OCI-M2 (cell line): Measurements from ENCODE around the gene CASP2.

ENCODE experiments used
- DNase-seq: peaks from one replicate; lab custom pipeline; 2025; ENCODE audit not compliant: unreplicated experiment; lab: John Stamatoyannopoulos, UW

Gene CASP2

DNA sequence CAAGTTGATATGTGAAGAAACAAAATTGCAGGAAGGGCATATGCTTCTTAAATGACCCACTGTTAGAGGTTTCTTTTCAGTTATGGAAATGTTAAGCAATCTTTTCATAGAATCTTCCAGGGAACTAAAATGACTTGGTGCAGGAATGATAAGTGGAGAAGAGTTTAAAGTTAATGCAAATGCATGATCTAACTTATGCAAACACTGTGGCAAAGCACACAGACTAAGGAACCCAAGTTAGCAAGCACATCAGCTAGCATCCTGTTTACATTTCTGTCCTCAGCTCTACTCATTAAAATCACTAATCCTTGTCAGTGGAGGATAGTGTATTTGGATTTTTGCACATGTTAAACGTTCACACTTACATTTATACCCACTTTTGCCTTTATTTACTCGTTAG is 37.1 kb downstream of the CASP2 start:
- DNase-seq, result no peak

DNA sequence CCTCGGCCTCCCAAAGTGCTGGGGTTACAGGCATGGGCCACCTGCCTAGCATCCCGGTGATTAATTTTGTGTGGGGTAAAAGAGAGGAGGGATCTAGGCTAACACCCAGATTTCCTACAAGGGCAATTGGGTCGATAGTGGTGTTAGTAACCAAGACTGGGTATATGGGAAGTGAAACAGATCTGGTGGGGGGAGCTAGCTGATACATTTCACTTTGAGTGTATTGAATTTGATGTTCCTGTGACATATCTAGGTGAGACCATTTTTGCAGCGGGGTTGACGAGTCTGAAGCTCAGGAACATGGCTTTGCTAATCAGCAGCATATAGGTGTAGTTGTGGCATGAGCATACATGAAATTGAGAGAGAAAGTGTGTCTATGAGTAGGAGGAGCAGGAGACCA is 39.8 kb downstream of the CASP2 start:
- no peak for DNase-seq

DNA sequence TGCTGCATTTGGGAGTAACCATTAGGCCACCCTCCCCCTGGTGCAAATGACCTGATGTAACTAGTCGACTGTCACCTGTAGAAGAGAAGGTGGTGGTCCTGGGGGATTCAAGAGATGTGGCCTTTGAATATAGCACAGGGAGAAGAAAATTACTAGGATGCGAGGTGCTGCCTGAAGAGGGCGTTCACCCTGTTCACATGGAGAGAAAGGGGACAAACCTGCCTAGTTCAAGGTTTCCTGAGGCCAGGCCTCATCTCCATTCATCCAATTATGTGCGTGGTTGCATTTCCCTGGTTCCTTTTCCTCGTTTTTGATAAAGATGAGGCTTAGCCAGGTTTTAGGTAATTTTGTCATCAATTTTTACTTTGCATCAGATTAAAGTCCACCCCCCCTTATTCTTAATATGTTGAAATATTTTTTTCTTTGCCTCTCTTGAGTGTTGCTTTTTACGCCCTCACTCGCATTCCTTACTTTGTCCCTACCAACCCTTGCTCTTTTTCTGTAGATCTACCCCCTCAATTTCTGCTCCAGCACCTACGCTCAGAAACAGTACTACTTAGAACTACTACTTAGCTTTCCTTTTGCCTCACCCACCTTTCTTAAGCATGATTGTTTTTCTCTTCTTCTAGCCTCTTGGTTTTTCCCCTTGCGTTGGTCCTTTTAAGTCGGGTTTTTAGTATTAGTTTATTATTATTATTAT is 41.5 kb downstream of the CASP2 start:
- no peak for DNase-seq

DNA sequence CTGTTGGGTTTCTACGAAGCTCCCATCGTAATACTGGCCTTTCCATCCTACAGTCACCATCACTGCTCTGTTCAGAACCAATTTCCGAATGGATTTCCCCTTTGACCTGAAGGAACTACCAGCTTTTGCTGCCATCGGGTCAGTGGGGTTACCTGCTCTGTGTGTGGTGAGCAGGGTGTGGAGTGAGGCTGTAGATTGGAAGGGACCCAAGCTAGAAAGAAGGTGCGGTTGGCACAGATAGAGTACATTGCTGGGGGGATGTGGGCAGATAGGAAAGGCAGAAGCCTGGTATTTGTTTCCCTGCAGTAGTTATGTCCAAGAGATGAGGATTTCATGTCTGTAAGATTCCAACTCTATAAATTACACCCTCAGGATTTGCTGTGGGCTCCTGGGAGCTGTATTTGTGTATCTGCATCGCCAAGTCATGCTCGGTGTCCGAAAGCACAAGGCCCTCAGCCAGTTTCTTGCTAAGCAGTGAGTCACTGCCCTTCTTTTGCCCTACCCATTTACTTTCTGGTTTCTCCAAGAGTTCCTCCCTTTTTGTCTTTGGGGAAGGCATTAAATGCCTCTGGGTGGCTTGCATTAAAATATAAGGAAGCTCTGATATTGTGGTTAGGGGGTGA is 43.1 kb downstream of the CASP2 start:
- DNase-seq, result no peak

DNA sequence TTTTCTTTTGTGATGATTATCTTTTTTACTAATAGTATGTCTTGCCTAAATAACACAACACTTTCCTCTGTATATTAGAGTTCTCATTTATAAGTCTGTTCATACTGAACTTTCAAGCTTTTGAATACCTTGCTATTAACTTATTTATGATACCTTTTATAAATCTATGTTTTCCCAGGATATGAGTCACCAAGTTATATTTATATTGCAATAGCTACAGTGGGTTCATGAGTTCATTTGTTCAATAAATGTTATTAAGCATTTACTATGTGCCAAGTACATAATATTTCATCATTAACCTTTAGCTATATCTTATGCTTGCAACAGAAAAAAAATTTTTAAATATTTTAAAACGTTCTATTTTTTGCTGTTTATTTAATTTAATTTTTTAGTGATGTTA is 46.1 kb downstream of the CASP2 start:
- no peak for DNase-seq

DNA sequence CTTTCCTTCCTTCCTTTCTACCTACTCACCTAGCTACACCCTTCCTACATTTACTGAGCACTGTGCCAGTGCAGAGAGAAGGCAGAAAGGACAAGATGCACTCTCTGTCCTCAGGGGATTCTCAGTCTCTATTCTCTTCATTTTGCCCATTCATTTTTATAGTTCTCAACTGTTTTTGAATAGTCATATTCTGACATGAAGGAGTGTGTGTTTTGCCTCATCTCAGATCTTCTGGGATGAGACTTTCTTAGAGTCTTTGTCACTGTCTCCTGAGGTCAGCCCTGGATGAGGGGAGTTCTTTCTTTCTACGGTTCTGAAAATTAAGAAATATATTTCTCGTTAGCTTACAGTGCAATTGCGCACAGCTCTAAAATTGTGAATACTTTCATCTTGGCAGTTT is 49.1 kb downstream of the CASP2 start:
- no peak for DNase-seq

DNA sequence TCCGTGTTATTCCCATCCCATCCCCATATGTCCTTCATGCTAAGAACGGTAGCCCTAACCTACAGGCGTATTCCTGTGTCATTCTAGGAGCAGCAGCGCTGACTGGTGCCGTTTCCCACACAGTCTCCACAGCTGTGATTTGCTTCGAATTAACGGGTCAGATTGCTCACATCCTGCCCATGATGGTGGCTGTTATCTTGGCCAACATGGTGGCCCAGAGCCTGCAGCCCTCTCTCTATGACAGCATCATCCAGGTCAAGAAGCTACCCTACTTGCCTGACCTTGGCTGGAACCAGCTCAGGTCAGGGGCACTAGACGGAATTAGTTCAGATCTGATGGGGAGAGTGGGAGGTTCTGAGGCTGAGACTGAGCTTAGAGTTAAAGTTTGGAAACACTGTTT is 53.7 kb downstream of the CASP2 start:
- DNase-seq, result no peak

DNA sequence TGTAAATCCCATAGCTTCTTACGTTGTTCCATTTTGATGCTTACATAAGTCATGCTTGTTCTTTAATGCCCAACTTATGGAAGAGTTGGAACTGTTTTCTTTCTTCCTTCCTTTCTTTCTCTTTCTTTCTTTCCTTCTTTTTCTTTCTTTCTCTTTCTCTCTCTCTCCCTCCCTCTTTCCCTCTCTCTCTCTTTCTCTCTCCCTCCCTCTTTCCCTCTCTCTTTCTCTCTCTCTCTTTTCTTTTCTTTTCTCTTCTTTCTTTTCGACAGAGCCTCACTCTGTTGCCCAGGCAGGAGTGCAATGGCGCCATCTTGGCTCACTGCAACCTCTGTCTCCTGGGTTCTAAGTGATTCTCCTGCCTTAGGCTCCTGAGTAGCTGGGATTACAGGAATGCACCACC is 55.4 kb downstream of the CASP2 start:
- DNase-seq, result no peak

DNA sequence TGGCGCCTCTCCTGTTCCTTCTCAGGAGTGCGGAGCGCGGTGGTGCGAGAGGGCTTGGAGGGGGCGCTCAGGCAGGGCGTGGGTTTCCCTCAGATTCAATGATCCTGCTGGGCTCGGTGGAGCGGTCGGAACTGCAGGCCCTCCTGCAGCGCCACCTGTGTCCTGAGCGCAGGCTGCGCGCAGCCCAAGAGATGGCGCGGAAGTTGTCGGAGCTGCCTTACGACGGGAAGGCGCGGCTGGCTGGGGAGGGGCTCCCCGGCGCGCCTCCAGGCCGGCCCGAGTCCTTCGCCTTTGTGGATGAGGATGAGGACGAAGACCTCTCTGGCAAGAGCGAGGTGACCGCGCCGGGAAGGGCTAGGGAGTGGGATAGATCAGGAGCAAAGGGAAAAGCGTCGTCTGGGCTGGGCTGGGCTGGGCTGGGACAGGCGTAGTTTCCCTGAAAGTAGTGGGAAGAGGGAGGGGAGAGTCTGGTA is 57.3 kb downstream of the CASP2 start:
- no peak for DNase-seq

DNA sequence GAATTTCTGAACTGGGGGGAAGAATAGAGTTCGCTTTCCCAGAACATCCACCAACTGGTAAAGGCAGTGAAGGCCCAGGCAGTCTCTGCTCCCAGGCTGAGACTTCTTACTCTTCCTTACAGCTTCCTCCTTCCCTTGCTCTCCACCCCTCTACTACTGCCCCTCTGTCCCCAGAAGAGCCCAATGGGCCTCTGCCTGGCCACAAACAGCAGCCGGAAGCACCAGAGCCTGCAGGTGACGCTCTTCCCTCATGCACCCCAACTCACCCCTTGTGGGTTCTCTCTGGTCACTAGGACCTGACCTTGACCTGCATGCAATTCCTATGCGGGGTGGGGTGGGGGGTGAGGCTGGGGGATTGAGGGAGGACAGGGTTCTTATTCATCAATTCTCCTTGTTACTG is 57.9 kb downstream of the CASP2 start:
- DNase-seq, result no peak

DNA sequence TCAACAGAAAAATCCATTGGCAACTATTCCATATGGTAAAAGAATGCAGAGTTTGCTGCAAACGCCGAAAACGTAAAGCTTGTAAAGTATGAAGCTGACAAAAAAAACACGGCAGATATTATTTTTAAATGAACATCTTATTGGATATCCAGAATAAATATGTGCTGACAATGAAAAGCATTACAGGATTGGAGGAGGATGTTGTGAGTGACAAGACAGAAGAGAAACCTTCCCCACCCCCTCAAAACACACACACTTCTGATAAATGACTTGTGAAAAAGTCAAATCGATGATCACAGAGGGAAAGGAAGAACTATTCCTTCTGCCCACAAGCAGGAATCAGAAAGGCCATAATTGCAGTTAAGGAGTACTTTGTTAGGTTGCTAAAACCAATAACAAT is 59.8 kb downstream of the CASP2 start:
- no peak for DNase-seq

DNA sequence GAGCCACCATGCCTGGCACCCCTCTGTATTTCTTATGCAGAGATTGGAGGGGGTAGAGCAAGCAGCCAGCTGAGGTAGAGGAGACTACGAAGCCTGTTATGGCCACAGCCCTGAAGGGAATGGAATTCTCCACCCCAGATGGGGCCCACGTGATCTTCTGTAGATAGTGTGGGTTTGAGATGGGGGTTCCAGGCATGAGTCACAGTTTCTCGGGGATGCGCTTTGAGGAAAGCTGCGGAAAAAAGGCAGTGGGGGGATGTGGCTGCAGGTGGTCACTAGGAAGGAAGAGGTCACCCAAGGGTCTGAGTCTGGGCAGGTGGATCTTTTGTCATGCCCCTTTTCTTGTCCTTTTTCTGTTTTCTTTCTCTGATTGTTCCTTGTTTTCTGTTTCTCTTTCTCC is 62.9 kb downstream of the CASP2 start:
- DNase-seq, result no peak

DNA sequence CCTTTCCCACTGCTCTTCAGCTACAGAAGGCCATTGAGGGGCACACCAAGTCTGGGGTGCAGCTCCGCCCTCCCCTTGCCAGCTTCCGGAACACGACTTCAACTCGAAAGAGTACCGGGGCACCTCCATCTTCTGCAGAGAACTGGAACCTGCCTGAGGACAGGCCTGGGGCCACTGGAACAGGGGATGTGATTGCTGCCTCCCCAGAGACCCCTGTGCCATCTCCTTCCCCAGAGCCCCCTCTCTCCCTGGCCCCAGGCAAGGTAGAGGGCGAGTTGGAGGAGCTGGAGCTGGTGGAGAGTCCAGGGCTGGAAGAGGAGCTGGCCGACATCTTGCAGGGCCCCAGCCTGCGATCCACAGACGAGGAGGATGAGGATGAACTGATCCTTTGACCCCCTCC is 63.4 kb downstream of the CASP2 start:
- DNase-seq, result no peak

DNA sequence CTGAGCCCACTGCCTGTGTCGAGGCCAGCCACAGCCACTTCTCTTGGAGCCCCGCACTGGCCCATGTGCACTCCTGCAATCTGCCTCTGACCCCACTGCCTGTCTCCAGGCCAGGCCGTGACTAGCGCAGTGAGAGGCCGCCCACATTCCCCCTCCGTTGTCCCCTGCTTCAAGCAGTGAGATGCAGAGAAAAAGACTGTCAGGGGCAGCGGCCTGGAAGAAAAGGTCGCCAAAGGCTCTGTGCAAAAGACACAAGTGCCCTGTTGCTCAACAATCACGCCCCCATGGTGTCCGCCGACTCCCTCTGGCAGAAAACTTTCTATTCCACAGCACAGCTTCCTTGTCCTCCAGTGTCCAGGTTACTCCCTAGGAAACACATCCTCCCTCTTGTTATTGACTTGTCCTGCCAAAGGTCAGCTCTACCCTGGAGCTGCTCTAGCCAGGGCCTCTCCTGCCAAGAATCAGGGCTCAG is 64.4 kb downstream of the CASP2 start:
- no peak for DNase-seq

DNA sequence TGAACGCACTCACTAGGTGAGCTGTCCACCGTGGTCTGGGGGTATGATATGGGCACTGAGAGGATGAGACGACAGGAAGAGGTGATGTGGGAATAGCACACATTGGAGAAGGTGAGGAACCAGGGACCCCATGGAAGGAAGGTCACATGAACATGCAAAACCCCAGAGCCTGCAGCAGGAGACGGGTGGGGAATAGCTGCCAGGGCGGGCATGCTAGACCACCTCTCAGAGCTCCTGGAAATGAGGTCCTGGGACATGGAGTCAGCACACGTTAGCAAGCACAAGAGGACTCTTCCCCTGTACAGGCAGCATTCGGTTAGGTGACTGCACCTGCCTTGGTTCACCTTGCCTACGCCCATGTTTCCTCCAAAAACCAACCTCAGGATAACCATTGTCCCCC is 66.2 kb downstream of the CASP2 start:
- DNase-seq, result no peak

DNA sequence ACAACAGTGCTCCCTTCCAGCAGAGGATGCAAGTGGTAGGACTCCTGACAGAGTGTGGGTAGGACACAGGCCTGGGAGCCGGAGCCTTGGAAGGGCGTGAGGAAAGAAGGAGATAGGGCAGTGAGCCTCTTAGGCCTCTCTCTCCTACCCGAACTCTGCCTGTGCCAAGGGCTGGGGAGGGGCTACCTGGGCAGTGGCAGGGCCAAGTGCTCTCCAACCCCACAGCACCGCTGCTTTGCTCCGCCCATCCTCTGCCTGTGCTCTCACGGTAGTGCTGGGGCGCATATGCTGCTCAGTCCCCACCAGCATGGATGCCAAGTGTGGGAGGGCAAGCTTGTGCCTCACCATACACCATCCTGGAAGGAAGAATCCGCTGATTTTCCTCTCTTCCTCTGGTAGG is 66.8 kb downstream of the CASP2 start:
- DNase-seq, result no peak

DNA sequence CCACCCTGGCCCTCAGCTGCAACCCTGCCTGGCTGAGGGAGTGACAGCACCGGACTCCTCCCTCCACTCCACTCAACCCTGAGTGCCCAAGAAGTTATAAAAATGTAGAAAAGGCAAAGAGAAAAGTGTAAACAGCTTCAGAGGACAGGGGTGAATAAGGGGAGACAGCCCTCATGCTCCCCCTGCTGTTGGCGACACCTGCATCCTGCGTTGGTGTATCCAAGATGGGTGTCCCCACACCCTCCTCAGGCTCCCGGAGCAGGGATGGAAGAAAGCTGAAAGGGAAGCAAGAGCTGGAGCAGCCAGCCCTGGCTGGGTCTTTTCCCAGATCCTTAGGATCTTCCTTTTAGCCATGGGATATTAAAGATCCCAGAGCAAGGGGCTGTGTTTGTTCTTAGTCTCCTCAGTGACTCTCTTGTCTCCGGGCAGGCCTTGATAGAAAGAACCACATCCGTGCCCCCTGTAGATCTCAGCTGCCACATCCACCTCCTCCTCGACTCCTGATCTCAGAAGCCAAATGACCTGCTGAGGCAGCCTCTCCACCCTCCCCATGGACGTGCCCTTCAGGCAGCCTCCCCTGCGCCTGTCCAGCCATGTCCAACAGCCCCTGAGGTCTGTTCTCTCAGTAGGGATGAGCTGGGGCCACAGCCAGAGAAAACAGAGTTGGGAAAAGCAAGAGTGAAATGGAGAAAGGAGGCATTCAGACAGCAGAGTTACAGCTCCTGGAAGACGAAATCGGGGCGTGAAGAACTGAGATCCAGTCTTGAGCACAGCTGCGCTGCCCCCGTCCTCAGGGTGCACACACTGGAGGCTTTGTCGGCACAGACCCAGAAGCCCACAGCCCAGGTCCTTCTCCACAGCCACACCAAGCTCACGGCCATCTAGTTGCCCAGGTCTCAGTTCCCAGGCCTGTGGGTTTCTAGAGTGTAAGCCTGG is 67.6 kb downstream of the CASP2 start:
- DNase-seq, result no peak

DNA sequence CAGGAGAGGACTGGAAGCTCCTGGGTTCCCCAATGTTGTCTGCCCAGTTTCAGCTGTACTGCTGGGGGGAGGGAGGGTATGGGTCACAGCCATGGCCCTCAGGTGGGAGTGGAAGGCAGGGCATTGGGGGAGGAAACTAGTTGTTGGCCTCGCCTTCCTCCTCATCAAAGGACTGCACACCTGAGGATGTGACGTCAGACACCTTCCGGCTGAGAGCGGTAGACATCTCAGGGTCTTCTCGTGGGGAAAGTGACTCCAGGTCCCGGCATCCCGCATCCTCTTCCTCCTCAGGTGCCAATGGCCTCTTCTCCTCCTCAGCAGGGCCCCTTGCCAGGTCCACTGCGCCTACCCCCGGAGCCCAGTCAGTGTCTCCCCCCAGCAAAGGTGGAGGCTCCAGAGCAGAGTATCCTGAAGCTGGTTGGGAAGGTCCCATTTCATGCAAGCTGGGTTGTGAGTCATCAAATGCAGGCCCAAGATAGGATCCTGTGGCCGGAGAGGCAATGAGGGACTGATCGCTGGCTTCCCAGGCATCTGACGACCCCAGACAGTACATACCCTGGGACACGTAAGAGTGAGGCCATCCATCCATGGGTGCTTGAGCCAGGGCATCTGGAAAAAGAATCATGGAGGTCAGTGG is 68.4 kb downstream of the CASP2 start:
- no peak for DNase-seq
